ENCODE data around the gene SPATA46. TPM values are rescaled to one million over a fixed set of nuclear protein-coding genes. Genes with fewer than 3 reads are reported as not detected.

Gene SPATA46
- total and polyA plus RNA-seq, 2 donors (not counting 3 experiments of a cell fraction or from before 2014, with no cell fraction given), result not detected

- dilution Hi-C loops (cut with MboI; ENCODE audit: extremely low pct_ligation_motif_present, low sequenced_read_pairs), result no loop called here
- no peak within 1 kb of the TSS for H3K4me3 ChIP-seq (replicated peaks in 1 of 3; ENCODE audit: insufficient read depth in 1 of 3, low read depth in 1 of 3, low read length in 3 of 3)
- no peak within 1 kb of the TSS for H3K27ac ChIP-seq (ENCODE audit: insufficient read depth, low read depth, low read length)
- H3K9me1 ChIP-seq (replicated peaks; ENCODE audit: control insufficient read depth, extremely low read depth, insufficient read depth, low read length), result no peaks in the 10 kb centered on the region
- no peak within 1 kb of the TSS for H3K9ac ChIP-seq (replicated peaks; ENCODE audit: extremely low read depth, insufficient read depth, low read length)
- no peaks in the 10 kb centered on the region for H3K27me3 ChIP-seq (ENCODE audit: control insufficient read depth in 2 of 2, insufficient read depth in 2 of 2, low read length in 2 of 2)
- POLR2A ChIA-PET, result no interaction called here
- peak within 1 kb of the TSS; percentile 15 for H3K4me2 ChIP-seq (ENCODE audit: insufficient read depth, low read length)
- intact Hi-C loops (cut with micrococcal nuclease), result no loop called here
- no peaks in the 10 kb centered on the region for H3K36me3 ChIP-seq (ENCODE audit: control insufficient read depth in 2 of 2, extremely low read depth in 1 of 2, insufficient read depth in 2 of 2, low read length in 2 of 2)
- no peaks in the 10 kb centered on the region for H3K9me3 ChIP-seq (replicated peaks; ENCODE audit: control insufficient read depth, insufficient read depth, low read length)
- FAIRE-seq (no peak), DNase-seq (ENCODE audit: low read depth, low spot score) (no peak)
- no peaks in the 10 kb centered on the region for H3K79me2 ChIP-seq (ENCODE audit: control insufficient read depth, insufficient read depth, low read length)
- no peak for TF ChIP-seq GATA2 (IDR thresholded peaks at IDR 0.05; ENCODE audit: insufficient read depth, insufficient read length, low read depth, low read length)
- peak; percentile 20 for TF ChIP-seq FOS (IDR thresholded peaks at IDR 0.05; ENCODE audit: borderline replicate concordance, insufficient read depth, low read length)
- peaks cover 5% of the 10 kb centered on the region for H3K4me1 ChIP-seq (ENCODE audit: control insufficient read depth, extremely low read depth, insufficient read depth, low read length)
- CTCF ChIA-PET, result no interaction called here
- H4K20me1 ChIP-seq (replicated peaks; ENCODE audit: control insufficient read depth, extremely low read depth, insufficient read depth, low read length), result no peaks in the 10 kb centered on the region
- no TSS peak for BruUV-seq (replicated peaks)
- peak within 1 kb of the TSS; percentile 8 for H2AFZ ChIP-seq (ENCODE audit: low read depth, low read length)
Observed at GRCh38 chr1:162412002-162412401, 35.3 kb upstream of the SPATA46 start, which contains the start of gene SH2D1B. Gene SH2D1B, minus strand, starts transcription at chr1:162412136. Its CDS starts 120 bp downstream, at chr1:162412016.

- CTCF ChIA-PET, result interaction anchor here (1.5 kb wide), 1 partner anchor 9 kb away, joined by 4 read pairs; no protein-coding TSS in a partner anchor
- no peaks in the 10 kb centered on the region for H3K27me3 ChIP-seq (ENCODE audit: control insufficient read depth in 2 of 2, insufficient read depth in 2 of 2, low read length in 2 of 2)
- POLR2A ChIA-PET, result no interaction called here
- H2AFZ ChIP-seq (ENCODE audit: low read depth, low read length), result no peak overlapping the region
- H3K79me2 ChIP-seq (ENCODE audit: control insufficient read depth, insufficient read depth, low read length), result no peaks in the 10 kb centered on the region
- dilution Hi-C loops (cut with MboI; ENCODE audit: extremely low pct_ligation_motif_present, low sequenced_read_pairs), result no loop called here
- no TSS peak for BruUV-seq (replicated peaks)
- peaks cover 8% of the 10 kb centered on the region for H3K4me1 ChIP-seq (ENCODE audit: control insufficient read depth, extremely low read depth, insufficient read depth, low read length)
- no peak overlapping the region for H3K9ac ChIP-seq (replicated peaks; ENCODE audit: extremely low read depth, insufficient read depth, low read length)
- DNase-seq (ENCODE audit: low read depth, low spot score) (no peak), FAIRE-seq (no peak)
- no peak overlapping the region for H3K27ac ChIP-seq (ENCODE audit: insufficient read depth, low read depth, low read length)
- no peak overlapping the region for H3K4me3 ChIP-seq (replicated peaks in 1 of 3; ENCODE audit: insufficient read depth in 1 of 3, low read depth in 1 of 3, low read length in 3 of 3)
- no peaks in the 10 kb centered on the region for H3K9me3 ChIP-seq (replicated peaks; ENCODE audit: control insufficient read depth, insufficient read depth, low read length)
- H3K4me2 ChIP-seq (ENCODE audit: insufficient read depth, low read length), result no peak overlapping the region
- no peaks in the 10 kb centered on the region for H4K20me1 ChIP-seq (replicated peaks; ENCODE audit: control insufficient read depth, extremely low read depth, insufficient read depth, low read length)
- no peaks in the 10 kb centered on the region for H3K9me1 ChIP-seq (replicated peaks; ENCODE audit: control insufficient read depth, extremely low read depth, insufficient read depth, low read length)
- TF ChIP-seq POLR2AphosphoS5 (IDR thresholded peaks at IDR 0.05; ENCODE audit: insufficient read depth, low read depth, low read length) (no peak), MAX (IDR thresholded peaks at IDR 0.05; ENCODE audit: insufficient read depth, insufficient read length) (no peak), FOS (IDR thresholded peaks at IDR 0.05; ENCODE audit: borderline replicate concordance, insufficient read depth, low read length) (no peak), JUN (IDR thresholded peaks at IDR 0.05; ENCODE audit: borderline replicate concordance, insufficient read depth, insufficient read length, low read depth) (no peak), MYC (IDR thresholded peaks at IDR 0.05; ENCODE audit: low read depth, low read length) (no peak), CTCF (IDR thresholded peaks at IDR 0.05; ENCODE audit: extremely low read depth in 1 of 2, insufficient read depth in 1 of 2, low read depth in 1 of 2, low read length in 2 of 2) (no peak), POLR2A (IDR thresholded peaks at IDR 0.05; ENCODE audit: low read depth, low read length) (no peak), EZH2 (IDR thresholded peaks at IDR 0.05; ENCODE audit: borderline replicate concordance, low read depth, low read length, severe bottlenecking) (no peak), GATA2 (IDR thresholded peaks at IDR 0.05; ENCODE audit: insufficient read depth, insufficient read length, low read depth, low read length) (no peak)
- no peaks in the 10 kb centered on the region for H3K36me3 ChIP-seq (ENCODE audit: control insufficient read depth in 2 of 2, extremely low read depth in 1 of 2, insufficient read depth in 2 of 2, low read length in 2 of 2)
- intact Hi-C loops (cut with micrococcal nuclease), result no loop called here
Observed at GRCh38 chr1:162407539-162407938, 30.9 kb upstream of the SPATA46 start.
